HCT116 (cell line): Measurements from ENCODE around the gene TMEM256.

Experiments
- CBX3 ChIP-seq: IDR thresholded peaks from 2 replicates; pipeline ENCODE4 v1.6.1; 2012; ENCODE audit warnings: low read depth
- EZH2 ChIP-seq: fragments of 200-600 bp; sonication (generic); IDR thresholded peaks from 2 replicates; pipeline ENCODE4 v1.6.1; 2017; ENCODE audit warnings: antibody characterized with exemption, mixed run types
- EZH2phosphoT487 ChIP-seq: fragments of 200-600 bp; IDR thresholded peaks from 2 replicates; pipeline ENCODE4 v1.6.1; 2018; ENCODE audit warnings: antibody characterized with exemption, borderline replicate concordance
- RAD21 ChIP-seq: IDR thresholded peaks from 2 replicates; pipeline ENCODE4 v1.6.1; 2012; ENCODE audit warnings: low read depth, mild to moderate bottlenecking
- SP1 ChIP-seq: IDR thresholded peaks from 2 replicates; pipeline ENCODE4 v1.6.1; 2012; ENCODE audit warnings: low read depth
- SRF ChIP-seq: IDR thresholded peaks from 2 replicates; pipeline ENCODE4 v1.6.1; 2012; ENCODE audit warnings: low read depth
- TCF7L2 ChIP-seq: IDR thresholded peaks from 2 replicates; pipeline ENCODE4 v1.7.0; 2011; ENCODE audit warnings: borderline replicate concordance, inconsistent platforms; ENCODE audit not compliant: insufficient read depth, insufficient read length; ENCODE audit errors: extremely low read depth
- ZNF274 ChIP-seq: fragments of 200-500 bp; sonication (Bioruptor generic); IDR thresholded peaks from 2 replicates; pipeline ENCODE4 v1.6.1; 2014; ENCODE audit warnings: mild to moderate bottlenecking, low read depth, low read length, inconsistent platforms
- TF ChIP-seq, protein P1 (sequence below), 3 experiments: fragments of 200-600 bp in 1 of 3; sonication (generic) in 1 of 3; IDR thresholded peaks in 2 of 3; conservative IDR thresholded peaks in 1 of 3; 2 replicates each; pipeline ENCODE4 v1.5.1; 2012 to 2017; ENCODE audit warnings: low read depth in 2 of 3, low read length in 2 of 3, antibody characterized with exemption in 1 of 3, borderline replicate concordance in 1 of 3, control low read depth in 1 of 3, mild to moderate bottlenecking in 1 of 3, mixed read lengths in 1 of 3, mixed run types in 1 of 3, moderate library complexity in 1 of 3; ENCODE audit not compliant: insufficient read depth in 1 of 3
- TF ChIP-seq, protein P2 (sequence below): IDR thresholded peaks from 2 replicates; pipeline ENCODE4 v1.6.1; 2012

DNA sequence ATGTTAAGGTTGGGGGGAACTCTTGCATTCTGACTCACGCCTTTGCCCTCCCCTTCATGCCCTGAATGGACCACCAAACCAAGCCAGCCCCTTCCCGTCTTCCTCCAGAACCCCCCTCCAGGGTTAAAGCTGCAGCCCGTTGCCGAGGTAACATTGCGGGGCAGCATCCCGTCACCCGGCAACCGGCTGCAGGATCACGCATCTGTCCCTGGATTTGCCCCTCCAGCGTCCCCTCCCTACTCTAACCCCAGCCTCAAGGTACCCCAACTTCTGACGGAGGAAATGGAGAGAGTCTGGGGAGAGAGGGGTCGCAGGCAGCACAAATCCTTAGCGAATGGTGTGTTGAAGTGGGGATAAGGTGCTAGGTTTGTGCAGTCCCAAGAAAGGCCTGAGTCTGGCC is 3.2 kb upstream of the TMEM256 start:
- TF ChIP-seq, protein P1, sequence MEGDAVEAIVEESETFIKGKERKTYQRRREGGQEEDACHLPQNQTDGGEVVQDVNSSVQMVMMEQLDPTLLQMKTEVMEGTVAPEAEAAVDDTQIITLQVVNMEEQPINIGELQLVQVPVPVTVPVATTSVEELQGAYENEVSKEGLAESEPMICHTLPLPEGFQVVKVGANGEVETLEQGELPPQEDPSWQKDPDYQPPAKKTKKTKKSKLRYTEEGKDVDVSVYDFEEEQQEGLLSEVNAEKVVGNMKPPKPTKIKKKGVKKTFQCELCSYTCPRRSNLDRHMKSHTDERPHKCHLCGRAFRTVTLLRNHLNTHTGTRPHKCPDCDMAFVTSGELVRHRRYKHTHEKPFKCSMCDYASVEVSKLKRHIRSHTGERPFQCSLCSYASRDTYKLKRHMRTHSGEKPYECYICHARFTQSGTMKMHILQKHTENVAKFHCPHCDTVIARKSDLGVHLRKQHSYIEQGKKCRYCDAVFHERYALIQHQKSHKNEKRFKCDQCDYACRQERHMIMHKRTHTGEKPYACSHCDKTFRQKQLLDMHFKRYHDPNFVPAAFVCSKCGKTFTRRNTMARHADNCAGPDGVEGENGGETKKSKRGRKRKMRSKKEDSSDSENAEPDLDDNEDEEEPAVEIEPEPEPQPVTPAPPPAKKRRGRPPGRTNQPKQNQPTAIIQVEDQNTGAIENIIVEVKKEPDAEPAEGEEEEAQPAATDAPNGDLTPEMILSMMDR (IDR thresholded peaks at IDR 0.05 in 2 of 3, conservative IDR thresholded peaks at IDR 0.05 in 1 of 3; ENCODE audit: borderline replicate concordance in 1 of 3, insufficient read depth in 1 of 3, low read depth in 2 of 3, low read length in 2 of 3) = no peak
- TF ChIP-seq EZH2phosphoT487 (no peak), CBX3 (no peak), SRF (no peak), ZNF274 (no peak), SP1 (no peak), TCF7L2 (no peak), EZH2 (no peak), RAD21 (no peak)
- TF ChIP-seq, protein P2, sequence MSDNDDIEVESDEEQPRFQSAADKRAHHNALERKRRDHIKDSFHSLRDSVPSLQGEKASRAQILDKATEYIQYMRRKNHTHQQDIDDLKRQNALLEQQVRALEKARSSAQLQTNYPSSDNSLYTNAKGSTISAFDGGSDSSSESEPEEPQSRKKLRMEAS = no peak
